Mucosa of stomach (tissue), 1 donor: ENCODE data around the gene KDM4C.

ENCODE experiments used
- H3K27me3 ChIP-seq: one replicate; pipeline ENCODE4 v1.7.0; 2013; ENCODE audit warnings: mild to moderate bottlenecking, low read length; ENCODE audit not compliant: control insufficient read depth, insufficient read depth
- H3K36me3 ChIP-seq: one replicate; pipeline ENCODE4 v1.7.0; 2013; ENCODE audit warnings: low read length; ENCODE audit not compliant: control insufficient read depth, insufficient read depth
- H3K4me1 ChIP-seq: one replicate; pipeline ENCODE4 v1.7.0; 2013; ENCODE audit warnings: mild to moderate bottlenecking, low read length; ENCODE audit not compliant: control insufficient read depth, insufficient read depth
- H3K4me3 ChIP-seq: one replicate; pipeline ENCODE4 v1.7.0; 2013; ENCODE audit warnings: low read length
- H3K9ac ChIP-seq: one replicate; pipeline ENCODE4 v1.7.0; 2013; ENCODE audit warnings: mild to moderate bottlenecking, low read length, moderate library complexity
- H3K9me3 ChIP-seq: one replicate; pipeline ENCODE4 v1.7.0; 2013; ENCODE audit warnings: mild to moderate bottlenecking, low read length, moderate library complexity; ENCODE audit not compliant: control insufficient read depth
- donor health status: Pancreatic carcinoma.

KDM4C gene

DNA sequence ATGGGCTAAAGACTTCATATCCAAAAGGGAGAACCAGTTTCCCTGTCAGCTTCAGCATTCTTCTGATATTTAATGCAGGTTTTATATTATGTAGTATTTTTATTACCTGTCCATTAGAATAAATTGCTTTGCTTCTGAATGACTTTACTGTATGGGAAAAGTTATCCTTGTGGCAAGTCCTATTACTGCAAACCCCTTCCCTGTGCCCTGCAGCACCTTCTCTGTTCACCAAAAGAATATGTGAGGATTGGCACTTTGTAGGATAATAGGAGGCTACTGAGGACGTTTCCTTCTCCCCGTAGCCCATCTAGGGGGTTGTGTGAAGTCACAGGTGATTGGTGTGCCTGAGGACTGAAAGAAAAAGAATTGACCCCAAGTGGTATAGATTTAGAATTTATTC, 296.1 kb downstream of the KDM4C start:
- Histone ChIP-seq H3K4me1 (peaks cover 18% of the 10 kb centered on the region), H3K36me3 (no peaks in the 10 kb centered on the region), H3K9ac (no peak overlapping the region), H3K4me3 (no peak overlapping the region), H3K9me3 (no peaks in the 10 kb centered on the region), H3K27me3 (no peaks in the 10 kb centered on the region)

GRCh38 chr9:7055171-7055903, 297.6 kb downstream of the KDM4C start:
- peaks cover 18% of the 10 kb centered on the region for H3K4me1 ChIP-seq
- no peaks in the 10 kb centered on the region for H3K9me3 ChIP-seq
- no peak overlapping the region for H3K4me3 ChIP-seq
- H3K9ac ChIP-seq = no peak overlapping the region
- no peaks in the 10 kb centered on the region for H3K27me3 ChIP-seq
- no peaks in the 10 kb centered on the region for H3K36me3 ChIP-seq

GRCh38 chr9:7056254-7056653, 298.5 kb downstream of the KDM4C start:
- H3K4me3 ChIP-seq = no peak overlapping the region
- peaks cover 18% of the 10 kb centered on the region for H3K4me1 ChIP-seq
- no peak overlapping the region for H3K9ac ChIP-seq
- H3K9me3 ChIP-seq = no peaks in the 10 kb centered on the region
- no peaks in the 10 kb centered on the region for H3K36me3 ChIP-seq
- no peaks in the 10 kb centered on the region for H3K27me3 ChIP-seq

- H3K4me1 ChIP-seq = peaks cover 8% of the 10 kb centered on the region
- H3K27me3 ChIP-seq = no peaks in the 10 kb centered on the region
- H3K9ac ChIP-seq = no peak overlapping the region
- no peak overlapping the region for H3K4me3 ChIP-seq
- no peaks in the 10 kb centered on the region for H3K36me3 ChIP-seq
- no peaks in the 10 kb centered on the region for H3K9me3 ChIP-seq
Measured at GRCh38 chr9:7058473-7058872, 300.7 kb downstream of the KDM4C start.

- Histone ChIP-seq H3K4me3 (no peak overlapping the region), H3K9ac (no peak overlapping the region), H3K27me3 (no peaks in the 10 kb centered on the region), H3K4me1 (no peaks in the 10 kb centered on the region), H3K36me3 (no peaks in the 10 kb centered on the region), H3K9me3 (no peaks in the 10 kb centered on the region)
Measured at GRCh38 chr9:7067169-7067568, 309.4 kb downstream of the KDM4C start.

DNA sequence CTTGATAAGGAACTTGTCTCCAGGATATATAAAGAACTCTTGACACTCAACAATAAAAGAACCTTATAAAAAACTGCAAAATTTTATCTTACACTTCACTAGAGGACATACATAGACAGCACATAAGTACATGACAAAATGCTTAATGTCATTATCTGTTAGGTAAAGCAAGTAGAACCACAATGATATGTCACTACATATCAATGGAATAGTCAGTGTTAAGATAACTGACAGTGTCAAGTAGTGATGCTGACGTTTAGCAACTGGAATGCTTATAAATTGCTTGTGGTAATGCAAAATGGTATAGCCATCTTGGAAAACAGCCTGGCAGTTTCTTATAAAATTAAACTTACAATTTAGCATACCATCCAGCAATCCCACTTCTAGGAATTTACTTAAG, 314.1 kb downstream of the KDM4C start:
- H3K36me3 ChIP-seq = no peaks in the 10 kb centered on the region
- no peak overlapping the region for H3K9ac ChIP-seq
- no peaks in the 10 kb centered on the region for H3K9me3 ChIP-seq
- no peaks in the 10 kb centered on the region for H3K4me1 ChIP-seq
- H3K27me3 ChIP-seq = no peaks in the 10 kb centered on the region
- no peak overlapping the region for H3K4me3 ChIP-seq

DNA sequence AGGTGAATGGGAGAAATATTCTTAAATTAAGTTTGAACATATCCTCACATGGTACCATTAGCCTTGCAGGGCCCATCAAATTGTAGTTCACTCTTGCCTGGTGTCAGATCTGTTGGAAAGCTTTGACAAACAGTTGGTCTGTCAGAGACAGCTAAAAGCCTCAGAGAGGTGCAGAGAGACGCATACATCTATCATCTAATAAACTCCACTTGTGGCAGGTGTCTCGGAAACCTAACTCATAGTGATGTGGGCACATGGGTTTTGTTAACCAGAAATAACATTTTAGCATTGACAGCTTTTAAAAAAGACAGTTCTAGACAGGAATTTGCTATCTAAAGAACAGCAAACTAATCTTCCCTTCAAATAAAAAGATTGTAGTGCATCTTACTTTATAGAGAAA, 315.9 kb downstream of the KDM4C start:
- Histone ChIP-seq H3K4me3 (no peak overlapping the region), H3K9me3 (no peaks in the 10 kb centered on the region), H3K36me3 (no peaks in the 10 kb centered on the region), H3K27me3 (no peaks in the 10 kb centered on the region), H3K9ac (no peak overlapping the region), H3K4me1 (no peaks in the 10 kb centered on the region)

DNA sequence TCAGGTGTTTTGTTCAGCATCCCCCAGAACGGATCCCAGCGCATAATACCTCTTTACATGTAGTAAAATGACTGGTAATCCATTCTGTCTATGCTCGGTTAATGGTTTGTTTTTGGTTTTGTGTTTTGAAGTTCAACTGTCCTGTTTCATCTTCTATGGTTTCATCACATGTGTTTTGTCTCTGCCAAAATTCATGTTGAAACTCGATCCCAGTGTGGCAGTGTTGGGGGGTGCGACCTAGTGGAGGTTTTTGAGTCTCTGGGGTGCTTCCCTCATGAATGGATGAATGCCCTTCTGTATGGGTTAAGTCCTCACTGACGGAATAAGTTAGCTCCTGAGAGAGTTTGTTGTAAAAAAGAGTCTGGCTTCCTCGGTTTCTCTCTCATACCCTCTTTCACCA, 317.4 kb downstream of the KDM4C start:
- Histone ChIP-seq H3K9ac (no peak overlapping the region), H3K36me3 (no peaks in the 10 kb centered on the region), H3K27me3 (no peaks in the 10 kb centered on the region), H3K4me3 (no peak overlapping the region), H3K9me3 (no peaks in the 10 kb centered on the region), H3K4me1 (no peaks in the 10 kb centered on the region)

GRCh38 chr9:7079051-7079450, 321.3 kb downstream of the KDM4C start:
- Histone ChIP-seq H3K4me1 (no peaks in the 10 kb centered on the region), H3K36me3 (no peaks in the 10 kb centered on the region), H3K9ac (no peak overlapping the region), H3K9me3 (no peaks in the 10 kb centered on the region), H3K4me3 (no peak overlapping the region), H3K27me3 (no peaks in the 10 kb centered on the region)

- no peak overlapping the region for H3K4me3 ChIP-seq
- no peaks in the 10 kb centered on the region for H3K4me1 ChIP-seq
- H3K36me3 ChIP-seq = no peaks in the 10 kb centered on the region
- no peak overlapping the region for H3K9ac ChIP-seq
- H3K9me3 ChIP-seq = no peaks in the 10 kb centered on the region
- H3K27me3 ChIP-seq = no peaks in the 10 kb centered on the region
Measured at GRCh38 chr9:7081065-7081600, 323.4 kb downstream of the KDM4C start.

DNA sequence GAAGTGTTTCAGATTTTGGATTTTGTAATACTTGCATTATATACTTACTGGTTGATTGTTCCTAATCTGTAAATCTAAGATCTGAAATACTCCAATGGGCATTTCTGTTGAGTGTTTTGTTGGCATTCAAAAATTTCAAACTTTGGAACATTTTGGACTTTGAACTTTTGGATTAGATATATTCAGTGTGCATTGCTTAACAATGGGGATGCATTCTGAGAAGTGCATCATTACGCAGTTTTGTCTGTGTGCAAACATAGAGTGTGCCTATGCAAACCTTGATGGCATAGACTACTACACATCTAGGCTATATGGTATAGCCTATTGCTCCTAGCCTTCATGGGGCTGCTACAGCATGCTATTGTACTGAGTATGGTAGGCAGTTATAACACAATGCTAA, 325.4 kb downstream of the KDM4C start:
- no peaks in the 10 kb centered on the region for H3K4me1 ChIP-seq
- H3K4me3 ChIP-seq = no peak overlapping the region
- H3K36me3 ChIP-seq = no peaks in the 10 kb centered on the region
- H3K9me3 ChIP-seq = no peaks in the 10 kb centered on the region
- H3K27me3 ChIP-seq = no peaks in the 10 kb centered on the region
- H3K9ac ChIP-seq = no peak overlapping the region

DNA sequence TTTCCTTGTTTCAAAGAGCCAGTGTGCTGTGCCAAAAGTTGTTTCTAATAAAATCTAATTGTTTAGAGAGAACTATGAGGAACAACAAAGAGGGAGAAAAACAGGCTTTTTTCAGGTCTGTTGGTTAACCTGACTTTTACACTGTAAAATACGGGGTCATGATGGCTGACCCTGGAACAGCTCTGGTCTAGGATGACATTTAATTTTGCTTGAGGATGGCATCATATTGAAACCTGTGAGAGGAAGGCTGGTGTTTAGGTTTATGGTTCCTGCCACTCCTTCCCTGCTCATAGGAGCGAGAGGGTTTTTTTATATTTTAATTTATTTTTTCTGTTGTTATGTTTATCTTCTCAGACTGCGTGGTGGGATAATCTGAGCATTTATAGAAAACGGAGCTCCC, 327.6 kb downstream of the KDM4C start:
- H3K4me3 ChIP-seq = no peak overlapping the region
- no peaks in the 10 kb centered on the region for H3K27me3 ChIP-seq
- H3K4me1 ChIP-seq = no peaks in the 10 kb centered on the region
- H3K9me3 ChIP-seq = no peaks in the 10 kb centered on the region
- no peak overlapping the region for H3K9ac ChIP-seq
- H3K36me3 ChIP-seq = no peaks in the 10 kb centered on the region

DNA sequence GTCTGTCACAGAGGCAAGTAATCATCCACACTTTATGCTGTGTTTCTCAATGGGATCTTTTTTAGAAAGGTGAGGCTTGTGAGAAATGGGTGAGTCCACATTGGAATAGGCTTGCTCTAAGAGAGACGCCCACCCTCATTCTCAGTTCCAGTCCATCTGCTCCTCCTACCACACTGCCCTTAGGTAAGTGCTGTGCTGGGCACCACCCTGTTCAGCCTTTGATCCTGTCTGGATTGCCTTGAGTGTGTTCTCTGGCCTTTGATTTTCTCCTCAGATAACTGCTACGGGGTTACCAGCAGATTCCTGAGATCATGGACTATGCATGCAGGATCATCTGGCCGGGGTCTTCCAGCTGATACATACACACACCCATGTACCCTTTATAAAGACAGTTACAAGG, 328.6 kb downstream of the KDM4C start:
- no peaks in the 10 kb centered on the region for H3K27me3 ChIP-seq
- no peak overlapping the region for H3K4me3 ChIP-seq
- H3K4me1 ChIP-seq = no peaks in the 10 kb centered on the region
- no peaks in the 10 kb centered on the region for H3K36me3 ChIP-seq
- no peak overlapping the region for H3K9ac ChIP-seq
- no peaks in the 10 kb centered on the region for H3K9me3 ChIP-seq
